Esophagus squamous epithelium (tissue), 5 donors: ENCODE results near the gene RIOX2. TPM values are rescaled to one million over a fixed set of nuclear protein-coding genes. Genes with fewer than 3 reads are reported as not detected.

Experiments
- DNase-seq: peaks from one replicate; lab custom pipeline; 2025; lab: John Stamatoyannopoulos, UW
- H3K27ac ChIP-seq, 4 donors: fragments of 200-600 bp; sonication (generic); one replicate each; pipeline ENCODE4 v1.5.1; 2016 to 2019; ENCODE audit warnings: mild to moderate bottlenecking in 1 of 4
- H3K27me3 ChIP-seq, 4 donors: fragments of 200-600 bp; sonication (generic); 1 replicate in 3 of 4; 2 replicates in 1 of 4; pipeline versions ENCODE4 v1.5.1 to v1.6.0; 2017 to 2021; ENCODE audit warnings: antibody characterized with exemption in 1 of 4
- H3K36me3 ChIP-seq, 3 donors: fragments of 200-600 bp; sonication (generic); one replicate each; pipeline ENCODE4 v1.5.1; 2016 to 2019
- H3K4me1 ChIP-seq, 3 donors: fragments of 200-600 bp; sonication (generic); one replicate each; pipeline ENCODE4 v1.5.1; 2017 to 2019
- H3K4me3 ChIP-seq, 4 donors: fragments of 200-600 bp; sonication (generic); 1 replicate in 3 of 4; 2 replicates in 1 of 4; pipeline ENCODE4 v1.5.1; 2016 to 2019; ENCODE audit warnings: mild to moderate bottlenecking in 2 of 4, moderate library complexity in 1 of 4
- H3K9me3 ChIP-seq, 3 donors: fragments of 200-600 bp; sonication (generic); one replicate each; pipeline ENCODE4 v1.5.1; 2016 to 2019
- POLR2A ChIP-seq, 4 donors: fragments of 450-650 bp; IDR thresholded peaks; one replicate each; pipeline ENCODE4 v1.6.1; 2017; ENCODE audit warnings: antibody characterized with exemption in 4 of 4, mild to moderate bottlenecking in 4 of 4, moderate library complexity in 3 of 4
- WGBS, 2 donors: methylation state at CpG; one replicate each; pipeline ENCODE4 v1.1.5; 2018; 5-methylcytosine and 5-hydroxymethylcytosine counted together
- intact Hi-C: fragments of 100-400 bp; cut with DNase I; formaldehyde crosslinking; loops from one replicate; pipeline ENCODE4 v1.15.0; 2022
- total RNA-seq, 4 donors: library from RNA; depleted of rRNA; stranded (reverse); fragments of >200 nt; gene quantifications; one replicate each; pipeline ENCODE4 v1.1.0, GENCODE V29; 2016
- TF ChIP-seq, protein P1 (sequence below), 6 experiments: fragments of 450-650 bp in 4 of 6; fragments of 200-600 bp in 2 of 6; sonication (generic) in 2 of 6; IDR thresholded peaks; one replicate each; pipeline ENCODE4 v1.5.1; 2016 to 2019; ENCODE audit warnings: antibody characterized with exemption in 6 of 6, mild to moderate bottlenecking in 4 of 6, moderate library complexity in 4 of 6
- donor health status: DM: yes; HTN: yes; CAD: no.

Gene RIOX2
- total RNA-seq, 4 donors from 2014 or later = 26.7 to 45.6 (median 41.1) TPM

DNA sequence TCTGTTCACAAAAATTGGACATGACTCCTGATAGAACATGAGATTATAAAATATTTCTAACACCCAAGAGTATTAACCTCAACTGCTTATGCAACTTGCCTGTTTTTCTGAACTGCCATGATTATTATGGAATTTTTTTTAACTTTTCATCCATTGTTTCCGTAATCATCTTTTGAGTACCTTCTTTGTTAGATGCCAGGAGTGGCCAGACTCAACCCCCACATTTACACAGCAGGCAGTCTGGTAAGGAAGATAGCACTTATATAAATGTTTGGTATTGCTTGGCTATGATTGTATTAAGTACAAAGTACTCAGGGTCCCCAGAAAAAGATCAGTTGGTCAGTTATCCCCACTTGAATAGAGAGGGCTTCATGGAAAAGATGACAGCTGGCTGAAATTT lies 76.1 kb downstream of the RIOX2 start:
- TF ChIP-seq POLR2A (IDR thresholded peaks at IDR 0.05) = no peak
- TF ChIP-seq, protein P1, sequence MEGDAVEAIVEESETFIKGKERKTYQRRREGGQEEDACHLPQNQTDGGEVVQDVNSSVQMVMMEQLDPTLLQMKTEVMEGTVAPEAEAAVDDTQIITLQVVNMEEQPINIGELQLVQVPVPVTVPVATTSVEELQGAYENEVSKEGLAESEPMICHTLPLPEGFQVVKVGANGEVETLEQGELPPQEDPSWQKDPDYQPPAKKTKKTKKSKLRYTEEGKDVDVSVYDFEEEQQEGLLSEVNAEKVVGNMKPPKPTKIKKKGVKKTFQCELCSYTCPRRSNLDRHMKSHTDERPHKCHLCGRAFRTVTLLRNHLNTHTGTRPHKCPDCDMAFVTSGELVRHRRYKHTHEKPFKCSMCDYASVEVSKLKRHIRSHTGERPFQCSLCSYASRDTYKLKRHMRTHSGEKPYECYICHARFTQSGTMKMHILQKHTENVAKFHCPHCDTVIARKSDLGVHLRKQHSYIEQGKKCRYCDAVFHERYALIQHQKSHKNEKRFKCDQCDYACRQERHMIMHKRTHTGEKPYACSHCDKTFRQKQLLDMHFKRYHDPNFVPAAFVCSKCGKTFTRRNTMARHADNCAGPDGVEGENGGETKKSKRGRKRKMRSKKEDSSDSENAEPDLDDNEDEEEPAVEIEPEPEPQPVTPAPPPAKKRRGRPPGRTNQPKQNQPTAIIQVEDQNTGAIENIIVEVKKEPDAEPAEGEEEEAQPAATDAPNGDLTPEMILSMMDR (IDR thresholded peaks at IDR 0.05) = no peak
- intact Hi-C loops = no loop called here
- no peaks in the 10 kb centered on the region for H3K9me3 ChIP-seq
- no peak for DNase-seq
- H3K27ac ChIP-seq = no peak overlapping the region
- 96 to 100% methylated on average over 1 of the region's 1 CpG for WGBS, 2 donors
- H3K36me3 ChIP-seq = peaks cover 0 to 80% (median 4%) of the 10 kb centered on the region in 3 donors
- peaks cover 0 to 7% (median 0%) of the 10 kb centered on the region in 3 donors for H3K4me1 ChIP-seq
- H3K4me3 ChIP-seq = no peak overlapping the region
- no peaks in the 10 kb centered on the region for H3K27me3 ChIP-seq

DNA sequence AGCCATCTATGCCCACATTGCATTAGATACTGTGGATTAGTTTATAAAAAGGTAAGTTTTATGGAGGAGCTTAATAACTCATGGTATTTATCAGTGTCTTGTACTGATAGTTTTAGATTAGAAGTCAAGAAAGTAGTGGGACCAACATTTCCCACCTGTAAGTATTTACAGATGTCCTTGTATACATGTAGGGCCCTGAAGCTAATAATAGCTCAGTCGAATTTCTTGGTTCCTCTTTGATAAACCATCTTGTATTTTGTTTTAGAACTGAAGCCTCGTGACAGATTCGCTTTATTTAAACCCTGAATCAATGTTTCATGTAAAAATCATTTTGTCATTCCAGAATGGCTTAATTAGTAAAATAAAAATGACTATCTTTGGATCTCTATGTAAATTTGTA lies 77.0 kb downstream of the RIOX2 start:
- 80 to 86% methylated on average over 3 of the region's 3 CpGs for WGBS, 2 donors
- no peak for DNase-seq
- no peak overlapping the region for H3K4me3 ChIP-seq
- peaks cover 0 to 80% (median 4%) of the 10 kb centered on the region in 3 donors for H3K36me3 ChIP-seq
- intact Hi-C loops = no loop called here
- no peaks in the 10 kb centered on the region for H3K27me3 ChIP-seq
- no peaks in the 10 kb centered on the region for H3K4me1 ChIP-seq
- no peak overlapping the region for H3K27ac ChIP-seq
- TF ChIP-seq POLR2A (IDR thresholded peaks at IDR 0.05) = no peak
- TF ChIP-seq, protein P1 (IDR thresholded peaks at IDR 0.05) = no peak
- no peaks in the 10 kb centered on the region for H3K9me3 ChIP-seq

GRCh38 chr3:97892852-97893251 lies 79.4 kb downstream of the RIOX2 start:
- Histone ChIP-seq H3K27ac (no peak overlapping the region), H3K9me3 (no peaks in the 10 kb centered on the region), H3K4me3 (no peak overlapping the region), H3K27me3 (no peaks in the 10 kb centered on the region), H3K4me1 (no peaks in the 10 kb centered on the region), H3K36me3 (peaks cover 4 to 87% (median 7%) of the 10 kb centered on the region in 3 donors)
- intact Hi-C loops = no loop called here
- no peak for TF ChIP-seq POLR2A (IDR thresholded peaks at IDR 0.05)
- TF ChIP-seq, protein P1 (IDR thresholded peaks at IDR 0.05) = no peak
- 83 to 93% methylated on average over 1 of the region's 1 CpG for WGBS, 2 donors
- no peak for DNase-seq

Other genes starting within 250 kb of the RIOX2 start
- gene ARL6, start 207.7 kb downstream of the RIOX2 start, total RNA-seq = 1 to 10 TPM; 3.6 to 5.9 (median 4.1) TPM
- gene CRYBG3, start 150.4 kb downstream of the RIOX2 start, total RNA-seq = 10 to 100 TPM; 16.4 to 33.4 (median 21.6) TPM
- gene GABRR3, start 62.9 kb upstream of the RIOX2 start, total RNA-seq = not detected
- not detected for gene OR5AC2, start 114.7 kb upstream of the RIOX2 start, total RNA-seq
- not detected for gene OR5H1, start 158.3 kb upstream of the RIOX2 start, total RNA-seq
- gene OR5H14, start 175.0 kb upstream of the RIOX2 start, total RNA-seq = not detected
- not detected for gene OR5H15, start 194.3 kb upstream of the RIOX2 start, total RNA-seq